Measurements from ENCODE around the gene CCDC148.

Gene CCDC148

DNA sequence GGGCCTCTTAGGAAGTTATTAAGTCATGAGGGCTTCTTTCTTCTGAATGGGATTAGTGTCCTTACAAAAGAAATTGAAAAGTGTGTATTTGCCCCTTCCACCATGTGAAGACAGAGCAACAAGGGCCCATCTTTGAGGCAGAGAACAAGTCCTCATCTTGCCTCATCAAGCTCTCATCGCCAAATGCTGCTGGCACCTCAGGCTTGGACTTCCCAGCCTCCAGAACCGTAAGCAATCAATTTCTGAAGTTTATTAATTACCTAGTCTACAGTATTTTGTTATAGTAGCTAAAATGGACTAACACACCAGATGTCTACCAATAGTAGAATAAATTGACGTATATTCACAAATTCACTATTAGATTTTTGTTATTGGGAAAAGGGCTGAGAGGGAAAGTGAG lies 74.6 kb downstream of the CCDC148 start:
- Histone ChIP-seq H3K4me2 (ENCODE audit: low read depth, low read length, poor library complexity, severe bottlenecking) (no peak overlapping the region), H3F3A (ENCODE audit: insufficient read depth) (no peaks in the 10 kb centered on the region), H4K20me1 (ENCODE audit: low read depth, low read length) (no peaks in the 10 kb centered on the region), H3K36me3 (ENCODE audit: low read length) (no peaks in the 10 kb centered on the region), H3K4me3 (ENCODE audit: insufficient read depth, low read length, poor library complexity, severe bottlenecking) (no peak overlapping the region), H3K79me2 (ENCODE audit: insufficient read depth, low read length) (no peaks in the 10 kb centered on the region), H3K9me3 (ENCODE audit: insufficient read depth, low read length) (no peaks in the 10 kb centered on the region), H3K27ac (ENCODE audit: low read depth, low read length) (no peak overlapping the region), H3K27me3 (ENCODE audit: low read length) (no peaks in the 10 kb centered on the region), H3K9me2 (replicated peaks; ENCODE audit: insufficient read depth, low read length) (no peaks in the 10 kb centered on the region), H3K9ac (ENCODE audit: low read length) (no peak overlapping the region), H2AFZ (ENCODE audit: low read depth, low read length, severe bottlenecking) (no peak overlapping the region)
- TF ChIP-seq EZH2phosphoT487 (conservative IDR thresholded peaks at IDR 0.05; ENCODE audit: low read length) = no peak
- TF ChIP-seq, protein P1, sequence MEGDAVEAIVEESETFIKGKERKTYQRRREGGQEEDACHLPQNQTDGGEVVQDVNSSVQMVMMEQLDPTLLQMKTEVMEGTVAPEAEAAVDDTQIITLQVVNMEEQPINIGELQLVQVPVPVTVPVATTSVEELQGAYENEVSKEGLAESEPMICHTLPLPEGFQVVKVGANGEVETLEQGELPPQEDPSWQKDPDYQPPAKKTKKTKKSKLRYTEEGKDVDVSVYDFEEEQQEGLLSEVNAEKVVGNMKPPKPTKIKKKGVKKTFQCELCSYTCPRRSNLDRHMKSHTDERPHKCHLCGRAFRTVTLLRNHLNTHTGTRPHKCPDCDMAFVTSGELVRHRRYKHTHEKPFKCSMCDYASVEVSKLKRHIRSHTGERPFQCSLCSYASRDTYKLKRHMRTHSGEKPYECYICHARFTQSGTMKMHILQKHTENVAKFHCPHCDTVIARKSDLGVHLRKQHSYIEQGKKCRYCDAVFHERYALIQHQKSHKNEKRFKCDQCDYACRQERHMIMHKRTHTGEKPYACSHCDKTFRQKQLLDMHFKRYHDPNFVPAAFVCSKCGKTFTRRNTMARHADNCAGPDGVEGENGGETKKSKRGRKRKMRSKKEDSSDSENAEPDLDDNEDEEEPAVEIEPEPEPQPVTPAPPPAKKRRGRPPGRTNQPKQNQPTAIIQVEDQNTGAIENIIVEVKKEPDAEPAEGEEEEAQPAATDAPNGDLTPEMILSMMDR (IDR thresholded peaks at IDR 0.05; ENCODE audit: insufficient read depth, low read length, poor library complexity, severe bottlenecking) = no peak

DNA sequence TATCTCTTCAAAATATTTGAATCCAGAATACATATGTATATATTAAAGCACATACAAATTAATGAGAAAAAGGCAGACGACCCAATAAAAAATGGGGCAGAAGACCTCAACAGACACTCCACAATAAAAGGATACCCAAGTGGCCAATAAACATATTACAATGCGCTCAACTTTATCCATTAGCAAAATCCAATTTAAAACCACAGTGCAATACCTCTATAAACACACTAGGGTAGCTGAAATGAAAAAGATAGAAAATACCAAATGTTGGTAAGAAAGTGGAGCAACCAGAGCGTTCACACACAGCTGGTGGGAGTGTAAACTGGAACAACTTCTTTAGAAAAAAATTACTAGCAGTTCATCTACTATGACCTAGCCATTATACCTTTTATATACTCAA lies 75.3 kb downstream of the CCDC148 start:
- Histone ChIP-seq H3K4me2 (ENCODE audit: low read depth, low read length, poor library complexity, severe bottlenecking) (no peak overlapping the region), H4K20me1 (ENCODE audit: low read depth, low read length) (no peaks in the 10 kb centered on the region), H3K36me3 (ENCODE audit: low read length) (no peaks in the 10 kb centered on the region), H3K9me3 (ENCODE audit: insufficient read depth, low read length) (no peaks in the 10 kb centered on the region), H3K9ac (ENCODE audit: low read length) (no peak overlapping the region), H2AFZ (ENCODE audit: low read depth, low read length, severe bottlenecking) (no peak overlapping the region), H3K9me2 (replicated peaks; ENCODE audit: insufficient read depth, low read length) (no peaks in the 10 kb centered on the region), H3K79me2 (ENCODE audit: insufficient read depth, low read length) (no peaks in the 10 kb centered on the region), H3K27me3 (ENCODE audit: low read length) (no peaks in the 10 kb centered on the region), H3F3A (ENCODE audit: insufficient read depth) (no peaks in the 10 kb centered on the region), H3K27ac (ENCODE audit: low read depth, low read length) (no peak overlapping the region), H3K4me3 (ENCODE audit: insufficient read depth, low read length, poor library complexity, severe bottlenecking) (no peak overlapping the region)
- TF ChIP-seq EZH2phosphoT487 (conservative IDR thresholded peaks at IDR 0.05; ENCODE audit: low read length) = no peak
- TF ChIP-seq, protein P1 (IDR thresholded peaks at IDR 0.05; ENCODE audit: insufficient read depth, low read length, poor library complexity, severe bottlenecking) = no peak

DNA sequence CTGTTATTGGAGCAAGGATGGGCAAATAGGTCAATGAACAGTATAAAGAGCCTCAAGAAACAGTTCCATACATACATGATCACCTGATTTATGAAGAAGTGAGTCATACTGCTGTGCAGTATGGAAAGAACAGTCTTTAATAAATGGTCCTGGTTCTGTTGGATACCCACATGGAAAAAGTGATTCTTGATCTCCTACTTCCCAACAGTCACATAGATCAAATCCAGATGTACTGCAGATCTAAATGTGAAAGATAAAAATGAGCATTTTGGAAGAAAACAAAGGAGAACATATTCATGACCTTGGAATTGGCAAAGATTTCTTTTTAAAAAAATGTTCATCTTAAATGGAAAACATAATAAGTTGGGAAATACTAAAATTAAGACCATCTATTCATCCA lies 75.8 kb downstream of the CCDC148 start:
- Histone ChIP-seq H4K20me1 (ENCODE audit: low read depth, low read length) (no peaks in the 10 kb centered on the region), H3K4me3 (ENCODE audit: insufficient read depth, low read length, poor library complexity, severe bottlenecking) (no peak overlapping the region), H3K27ac (ENCODE audit: low read depth, low read length) (no peak overlapping the region), H3K36me3 (ENCODE audit: low read length) (no peaks in the 10 kb centered on the region), H3K4me2 (ENCODE audit: low read depth, low read length, poor library complexity, severe bottlenecking) (no peak overlapping the region), H3K79me2 (ENCODE audit: insufficient read depth, low read length) (no peaks in the 10 kb centered on the region), H3F3A (ENCODE audit: insufficient read depth) (no peaks in the 10 kb centered on the region), H3K9me3 (ENCODE audit: insufficient read depth, low read length) (no peaks in the 10 kb centered on the region), H3K27me3 (ENCODE audit: low read length) (no peaks in the 10 kb centered on the region), H2AFZ (ENCODE audit: low read depth, low read length, severe bottlenecking) (no peak overlapping the region), H3K9ac (ENCODE audit: low read length) (no peak overlapping the region), H3K9me2 (replicated peaks; ENCODE audit: insufficient read depth, low read length) (no peaks in the 10 kb centered on the region)
- TF ChIP-seq, protein P1 (IDR thresholded peaks at IDR 0.05; ENCODE audit: insufficient read depth, low read length, poor library complexity, severe bottlenecking) = no peak
- no peak for TF ChIP-seq EZH2phosphoT487 (conservative IDR thresholded peaks at IDR 0.05; ENCODE audit: low read length)
